ENCODE data around the gene MELK. TPM values are rescaled to one million over a fixed set of nuclear protein-coding genes. Genes with fewer than 3 reads are reported as not detected.

The MELK gene
- total RNA-seq, 3 donors from 2014 or later = 0.48 to 0.59 TPM; not detected in 1

DNA sequence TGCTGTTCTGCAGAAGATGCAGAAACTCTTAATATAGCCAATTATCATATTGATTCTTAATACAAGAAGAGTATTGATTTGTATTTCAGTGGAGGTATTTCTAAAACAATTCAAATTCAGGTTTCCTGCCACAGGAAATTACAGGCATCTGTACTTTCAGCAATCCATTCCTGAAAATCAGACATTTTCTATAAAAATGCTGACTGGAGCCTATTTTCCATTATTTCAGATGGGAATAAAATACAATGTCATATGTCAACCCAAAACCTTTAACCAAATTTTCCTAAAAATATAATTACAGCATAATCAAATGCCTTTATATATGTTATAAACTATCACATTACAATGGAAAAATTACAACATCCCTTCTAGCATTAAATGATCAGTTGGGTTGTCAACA is 131.5 kb downstream of the MELK start:
- intact Hi-C loops (cut with DNase I; ENCODE audit: low total_unique reads) = no loop called here
- DNase-seq (ENCODE audit: low spot score in 2 of 2) = no peak
- H3K36me3 ChIP-seq = no peaks in the 10 kb centered on the region
- H3K27ac ChIP-seq = no peak overlapping the region
- no peak overlapping the region for H3K4me3 ChIP-seq
- H3K27me3 ChIP-seq = no peaks in the 10 kb centered on the region
- TF ChIP-seq POLR2AphosphoS5 (IDR thresholded peaks at IDR 0.05) (no peak), POLR2A (IDR thresholded peaks at IDR 0.05) (no peak)
- TF ChIP-seq, protein P1, sequence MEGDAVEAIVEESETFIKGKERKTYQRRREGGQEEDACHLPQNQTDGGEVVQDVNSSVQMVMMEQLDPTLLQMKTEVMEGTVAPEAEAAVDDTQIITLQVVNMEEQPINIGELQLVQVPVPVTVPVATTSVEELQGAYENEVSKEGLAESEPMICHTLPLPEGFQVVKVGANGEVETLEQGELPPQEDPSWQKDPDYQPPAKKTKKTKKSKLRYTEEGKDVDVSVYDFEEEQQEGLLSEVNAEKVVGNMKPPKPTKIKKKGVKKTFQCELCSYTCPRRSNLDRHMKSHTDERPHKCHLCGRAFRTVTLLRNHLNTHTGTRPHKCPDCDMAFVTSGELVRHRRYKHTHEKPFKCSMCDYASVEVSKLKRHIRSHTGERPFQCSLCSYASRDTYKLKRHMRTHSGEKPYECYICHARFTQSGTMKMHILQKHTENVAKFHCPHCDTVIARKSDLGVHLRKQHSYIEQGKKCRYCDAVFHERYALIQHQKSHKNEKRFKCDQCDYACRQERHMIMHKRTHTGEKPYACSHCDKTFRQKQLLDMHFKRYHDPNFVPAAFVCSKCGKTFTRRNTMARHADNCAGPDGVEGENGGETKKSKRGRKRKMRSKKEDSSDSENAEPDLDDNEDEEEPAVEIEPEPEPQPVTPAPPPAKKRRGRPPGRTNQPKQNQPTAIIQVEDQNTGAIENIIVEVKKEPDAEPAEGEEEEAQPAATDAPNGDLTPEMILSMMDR (IDR thresholded peaks at IDR 0.05) = no peak
- peaks cover under 1 to 9% of the 10 kb centered on the region in 2 donors for H3K9me3 ChIP-seq
- no peaks in the 10 kb centered on the region for H3K4me1 ChIP-seq

DNA sequence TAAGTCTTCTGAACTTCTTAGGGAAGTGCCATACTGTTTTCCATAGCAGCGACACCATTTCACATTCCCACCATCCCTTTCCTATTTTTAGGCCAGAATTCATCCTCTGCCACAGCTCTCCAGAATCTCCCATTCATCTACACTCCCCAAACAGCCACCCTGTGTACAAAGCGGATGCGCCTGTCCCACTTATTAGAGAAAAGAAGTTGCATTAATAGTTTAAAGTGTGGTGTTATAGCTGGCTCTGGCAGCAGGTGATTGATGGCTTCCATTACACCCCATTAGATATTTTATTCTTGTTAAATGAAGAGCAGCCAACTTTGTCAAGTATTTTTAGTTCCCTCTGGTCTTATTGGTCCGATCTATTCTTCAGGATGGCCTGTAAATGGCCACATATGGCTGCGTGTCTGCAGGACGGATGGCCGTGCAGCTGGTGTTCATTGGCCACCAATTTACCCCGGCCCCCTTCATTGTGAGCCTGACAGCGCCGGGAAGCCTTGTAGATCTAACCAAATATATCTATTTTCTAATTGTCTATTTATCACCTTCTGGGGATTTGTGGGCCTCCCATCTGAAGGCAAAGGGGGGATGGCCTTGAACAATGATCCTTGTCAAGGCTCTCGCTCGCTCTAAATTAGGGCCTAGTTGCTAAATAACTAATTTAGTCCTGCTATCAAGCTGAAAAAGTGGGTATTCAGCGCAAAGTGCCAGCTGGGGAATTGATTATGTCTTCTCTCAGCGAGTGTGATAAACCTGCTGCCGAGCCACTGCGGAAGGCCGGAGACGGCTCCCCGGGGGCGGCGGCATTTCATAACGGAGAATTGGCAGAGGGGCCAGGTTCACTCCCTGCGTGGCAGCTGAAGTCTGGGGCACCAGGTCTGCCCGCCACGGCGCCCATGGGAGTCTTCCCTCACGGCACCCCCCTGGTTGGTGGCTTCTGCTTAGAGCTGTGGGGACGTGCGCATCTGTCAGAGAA is 141.1 kb downstream of the MELK start:
- Histone ChIP-seq H3K27ac (no peak overlapping the region), H3K36me3 (no peaks in the 10 kb centered on the region), H3K27me3 (no peaks in the 10 kb centered on the region), H3K4me3 (no peak overlapping the region), H3K4me1 (no peaks in the 10 kb centered on the region), H3K9me3 (no peaks in the 10 kb centered on the region)
- no peak for TF ChIP-seq POLR2A (IDR thresholded peaks at IDR 0.05)
- intact Hi-C loops (cut with DNase I; ENCODE audit: low total_unique reads) = no loop called here
- DNase-seq (ENCODE audit: low spot score in 2 of 2) = no peak

DNA sequence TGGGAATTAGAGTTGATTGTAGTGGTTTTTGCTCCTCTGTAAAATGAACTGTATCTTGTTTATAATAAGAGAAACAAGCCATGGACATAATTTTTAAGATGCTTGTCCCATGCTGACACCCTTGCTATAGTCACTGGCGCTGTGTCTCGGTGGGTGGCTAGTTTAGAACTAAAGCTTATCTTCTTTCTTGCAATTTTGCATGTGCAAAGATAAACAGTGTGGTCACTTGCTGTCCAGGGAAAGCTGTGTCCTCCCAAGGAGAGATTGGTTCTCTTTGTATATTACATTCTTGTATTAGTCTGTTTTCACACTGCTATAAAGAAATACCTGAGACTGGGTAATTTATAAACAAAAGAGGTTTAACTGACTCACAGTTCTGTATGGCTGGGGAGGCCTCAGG is 143.8 kb downstream of the MELK start:
- intact Hi-C loops (cut with DNase I; ENCODE audit: low total_unique reads) = no loop called here
- no peak for DNase-seq (ENCODE audit: low spot score in 2 of 2)
- Histone ChIP-seq H3K9me3 (no peaks in the 10 kb centered on the region), H3K36me3 (no peaks in the 10 kb centered on the region), H3K4me1 (no peaks in the 10 kb centered on the region), H3K27me3 (no peaks in the 10 kb centered on the region), H3K27ac (no peak overlapping the region), H3K4me3 (no peak overlapping the region)
- TF ChIP-seq POLR2AphosphoS5 (IDR thresholded peaks at IDR 0.05) (no peak), POLR2A (IDR thresholded peaks at IDR 0.05) (no peak)
- TF ChIP-seq, protein P1 (IDR thresholded peaks at IDR 0.05) = no peak

DNA sequence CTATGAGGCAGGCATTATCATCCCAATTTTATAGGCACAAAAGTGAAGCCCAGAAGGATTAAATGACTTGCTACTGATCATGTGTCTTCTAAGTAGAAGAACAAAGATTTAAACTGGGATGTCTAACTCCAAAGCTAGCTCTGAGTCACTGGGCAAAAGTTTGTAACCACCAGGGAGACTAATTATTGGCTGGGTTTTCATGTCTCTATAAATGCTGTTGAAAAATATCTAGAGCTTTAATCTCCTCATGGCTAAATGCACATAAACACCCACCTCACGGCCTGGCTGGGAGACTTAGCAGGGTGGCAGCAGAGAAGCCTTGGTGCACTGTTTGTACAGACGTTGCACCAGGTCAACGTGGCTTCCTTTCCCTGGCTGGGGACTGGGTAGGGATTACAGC is 144.6 kb downstream of the MELK start:
- TF ChIP-seq POLR2AphosphoS5 (IDR thresholded peaks at IDR 0.05) = no peak
- TF ChIP-seq POLR2A (IDR thresholded peaks at IDR 0.05) = no peak
- TF ChIP-seq, protein P1 (IDR thresholded peaks at IDR 0.05) = no peak
- H3K27ac ChIP-seq = no peak overlapping the region
- intact Hi-C loops (cut with DNase I; ENCODE audit: low total_unique reads) = no loop called here
- H3K4me3 ChIP-seq = no peak overlapping the region
- no peaks in the 10 kb centered on the region for H3K9me3 ChIP-seq
- DNase-seq (ENCODE audit: low spot score in 2 of 2) = no peak
- no peaks in the 10 kb centered on the region for H3K27me3 ChIP-seq
- H3K4me1 ChIP-seq = no peaks in the 10 kb centered on the region
- H3K36me3 ChIP-seq = no peaks in the 10 kb centered on the region

DNA sequence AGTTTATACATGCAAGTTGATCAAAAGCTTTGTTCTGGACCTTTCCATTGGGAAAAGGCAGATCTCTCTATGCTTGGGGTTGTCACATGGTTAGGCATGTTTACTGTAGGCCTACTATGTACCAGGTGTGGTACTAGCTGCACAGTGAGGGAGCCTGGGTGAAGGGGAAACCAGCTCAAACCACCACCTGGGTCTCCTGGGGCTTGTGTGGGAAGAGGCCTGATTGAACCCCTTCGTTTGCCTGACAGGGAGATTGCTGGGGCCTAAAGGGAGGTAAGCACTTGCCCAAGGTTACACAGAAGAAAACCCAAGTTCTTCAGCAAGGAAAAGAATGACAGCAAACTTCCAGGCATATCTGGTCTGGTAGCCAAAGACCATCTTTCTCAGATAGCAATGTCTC is 145.9 kb downstream of the MELK start:
- intact Hi-C loops (cut with DNase I; ENCODE audit: low total_unique reads) = no loop called here
- Histone ChIP-seq H3K27me3 (no peaks in the 10 kb centered on the region), H3K4me1 (no peaks in the 10 kb centered on the region), H3K36me3 (no peaks in the 10 kb centered on the region), H3K9me3 (no peaks in the 10 kb centered on the region), H3K27ac (no peak overlapping the region), H3K4me3 (no peak overlapping the region)
- TF ChIP-seq POLR2AphosphoS5 (IDR thresholded peaks at IDR 0.05) = no peak
- no peak for TF ChIP-seq POLR2A (IDR thresholded peaks at IDR 0.05)
- TF ChIP-seq, protein P1 (IDR thresholded peaks at IDR 0.05) = no peak
- DNase-seq (ENCODE audit: low spot score in 2 of 2) = no peak

Data from breast epithelium (tissue), 4 donors.